HG03521 (cell line): ENCODE data around the gene OR8B4.
"Not testable (repeated sequence)": the region's sequence is repeated elsewhere in the genome, so short reads cannot be mapped to it uniquely, and the experiment has no call there.

Experiments used
- ATAC-seq: cut with Tn5 transposase; IDR thresholded peaks from one replicate; pipeline ENCODE4 v1.9.1; 2021; ENCODE audit warnings: mild to moderate bottlenecking, moderate library complexity; ENCODE audit not compliant: unreplicated experiment

Gene OR8B4, protein sequence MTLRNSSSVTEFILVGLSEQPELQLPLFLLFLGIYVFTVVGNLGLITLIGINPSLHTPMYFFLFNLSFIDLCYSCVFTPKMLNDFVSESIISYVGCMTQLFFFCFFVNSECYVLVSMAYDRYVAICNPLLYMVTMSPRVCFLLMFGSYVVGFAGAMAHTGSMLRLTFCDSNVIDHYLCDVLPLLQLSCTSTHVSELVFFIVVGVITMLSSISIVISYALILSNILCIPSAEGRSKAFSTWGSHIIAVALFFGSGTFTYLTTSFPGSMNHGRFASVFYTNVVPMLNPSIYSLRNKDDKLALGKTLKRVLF

DNA sequence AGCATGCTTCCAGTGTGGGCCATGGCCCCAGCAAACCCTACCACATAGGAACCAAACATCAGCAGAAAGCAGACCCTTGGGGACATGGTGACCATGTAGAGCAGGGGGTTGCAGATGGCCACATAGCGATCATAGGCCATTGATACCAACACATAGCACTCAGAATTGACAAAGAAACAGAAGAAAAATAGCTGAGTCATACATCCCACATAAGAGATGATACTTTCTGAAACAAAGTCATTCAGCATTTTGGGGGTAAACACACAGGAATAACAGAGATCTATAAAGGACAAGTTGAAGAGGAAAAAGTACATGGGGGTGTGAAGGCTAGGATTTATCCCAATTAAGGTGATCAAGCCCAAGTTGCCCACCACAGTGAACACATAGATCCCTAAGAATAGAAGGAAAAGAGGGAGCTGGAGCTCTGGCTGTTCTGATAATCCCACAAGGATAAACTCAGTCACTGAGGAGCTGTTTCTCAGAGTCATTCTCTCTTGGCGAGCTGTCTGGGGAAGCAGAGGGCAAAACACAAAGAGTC is at the start of gene OR8B4:
TSS of gene OR8B4 (minus strand) at position 488 of the 538 bp plus-strand sequence. CDS start at position 488, 0 bp downstream.
- no peak for ATAC-seq

DNA sequence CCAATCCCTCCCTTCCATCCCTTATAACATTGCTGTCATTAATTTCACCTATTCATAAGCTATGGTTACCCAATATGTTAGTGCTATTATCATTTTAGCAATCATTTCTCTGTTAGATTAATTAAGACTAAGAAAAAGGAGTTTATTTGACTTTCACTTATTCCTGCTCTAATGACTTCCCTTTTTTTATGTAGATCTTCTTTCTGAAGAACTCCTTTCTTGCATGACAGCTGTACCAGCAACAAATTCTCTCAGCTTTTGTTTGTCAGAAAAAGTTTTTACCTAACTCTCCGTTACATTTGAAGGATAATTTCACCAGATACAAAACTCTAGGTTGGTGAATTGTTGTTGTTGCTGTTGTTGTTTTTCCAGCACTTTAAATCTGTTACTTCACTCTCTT is 49.4 kb upstream of the OR8B4 start:
- no peak for ATAC-seq

DNA sequence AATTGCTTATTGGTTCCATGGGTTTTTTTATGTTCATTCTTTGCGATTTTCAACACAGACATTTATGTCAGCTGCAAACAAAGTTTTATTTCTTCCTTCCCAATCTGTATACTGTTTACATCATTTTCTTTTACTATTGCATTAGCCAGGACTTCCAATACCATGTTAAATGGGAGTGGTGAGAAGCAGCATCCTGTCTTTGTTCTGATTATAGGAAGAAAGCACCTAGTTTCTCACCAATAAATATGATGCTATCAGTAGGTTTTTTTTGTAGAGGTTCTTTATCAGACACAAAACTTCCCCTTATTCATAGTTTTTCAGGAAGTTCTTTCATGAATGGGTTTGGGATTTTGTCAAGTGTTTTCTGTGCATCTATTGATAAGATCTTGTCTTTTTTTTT is 48.8 kb upstream of the OR8B4 start:
- ATAC-seq, result no peak

DNA sequence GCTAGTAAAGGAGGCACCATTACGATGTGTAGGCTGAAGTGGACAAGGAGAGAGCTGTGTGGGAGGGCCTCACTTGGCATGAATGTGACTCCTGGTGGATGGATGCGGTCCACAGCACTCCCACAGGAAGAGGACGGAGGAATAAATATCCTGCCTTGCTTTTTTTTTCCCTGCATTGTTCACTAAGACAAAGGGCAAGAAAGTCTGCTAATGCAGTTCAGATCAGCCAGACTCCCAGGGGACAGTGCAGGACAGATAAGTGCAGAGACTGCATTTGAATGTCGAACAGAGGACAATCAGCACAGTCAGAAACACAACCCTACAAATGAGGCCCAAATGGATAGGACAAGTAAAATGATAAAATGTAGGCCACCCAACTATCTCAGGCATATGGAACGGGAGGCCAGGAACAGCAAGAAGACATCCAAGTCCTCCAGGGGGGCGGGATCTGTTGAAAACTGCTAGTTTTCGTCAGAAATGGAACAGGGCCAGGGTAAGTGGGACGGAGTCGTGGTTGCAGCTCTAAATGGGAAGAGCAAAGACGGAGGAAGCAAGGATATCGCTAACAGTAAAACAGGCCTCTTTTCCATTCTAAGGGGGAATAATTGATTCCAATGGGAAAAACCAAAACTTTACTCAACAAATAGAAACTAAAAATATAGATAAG is 46.0 kb upstream of the OR8B4 start:
- ATAC-seq, result no peak

DNA sequence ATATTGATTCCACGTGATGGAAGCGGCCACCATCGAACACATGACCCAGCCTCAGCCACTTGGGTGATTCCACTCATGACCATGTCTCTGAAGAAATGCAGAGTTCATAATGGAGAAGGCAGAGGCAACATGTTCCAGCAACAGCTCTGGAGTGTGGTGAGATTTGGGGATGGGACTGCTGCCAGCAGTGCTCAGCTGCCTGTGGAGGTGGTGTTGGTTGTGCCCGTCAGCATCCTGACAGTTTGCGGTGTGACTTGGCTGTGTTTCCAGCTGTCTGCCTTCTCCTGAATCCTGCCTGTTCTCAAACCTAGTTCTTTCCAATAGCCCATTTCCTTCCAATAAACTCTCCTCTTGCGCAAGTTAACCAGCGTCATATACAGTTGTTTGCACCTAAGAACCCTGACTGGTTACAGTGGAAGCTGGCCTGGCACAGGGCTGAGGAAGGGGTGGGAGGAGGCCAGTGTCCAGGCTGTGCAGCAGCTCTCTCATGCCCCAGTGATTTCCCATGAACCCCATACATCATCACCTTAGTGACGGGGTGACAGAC is 42.8 kb upstream of the OR8B4 start:
- ATAC-seq, result no peak

DNA sequence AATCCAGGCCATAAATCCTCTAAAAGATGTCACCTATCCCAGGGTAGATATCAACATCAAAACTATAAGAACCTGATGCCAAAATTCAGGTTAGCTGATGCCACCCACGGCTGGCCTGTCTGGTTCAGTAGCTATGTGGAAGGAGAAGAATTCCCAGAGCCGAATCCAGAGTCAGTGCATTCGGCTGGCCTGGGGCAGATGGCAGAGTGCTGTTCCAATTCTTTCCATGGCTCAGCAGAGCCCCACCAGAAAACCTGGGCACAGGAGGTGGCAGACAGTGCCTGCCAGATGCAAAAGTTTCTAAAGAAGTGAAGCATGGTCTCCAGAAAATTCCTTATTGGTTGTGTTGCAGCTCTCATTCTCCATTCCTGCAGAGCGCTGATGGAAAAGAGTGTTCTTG is 40.7 kb upstream of the OR8B4 start:
- no peak for ATAC-seq

DNA sequence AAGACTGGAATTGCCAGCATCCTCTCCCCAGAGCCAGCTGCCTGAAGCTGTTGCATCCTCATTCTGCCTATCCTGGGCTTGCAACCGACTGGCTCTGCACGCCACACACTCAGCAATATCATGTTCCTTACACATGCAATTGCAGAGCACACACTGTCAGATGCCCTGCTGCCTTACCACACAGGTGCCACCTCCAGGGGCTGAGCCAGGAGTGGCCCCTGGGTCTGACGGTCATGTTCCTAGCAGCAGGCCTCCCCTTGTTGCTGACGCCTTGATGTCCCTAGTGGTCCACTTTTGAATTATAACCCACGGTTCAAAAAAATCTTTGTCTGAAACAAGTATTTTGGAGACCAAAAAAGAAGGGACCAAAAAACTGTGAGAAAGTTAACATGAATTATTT is 39.3 kb upstream of the OR8B4 start:
- ATAC-seq, result no peak

DNA sequence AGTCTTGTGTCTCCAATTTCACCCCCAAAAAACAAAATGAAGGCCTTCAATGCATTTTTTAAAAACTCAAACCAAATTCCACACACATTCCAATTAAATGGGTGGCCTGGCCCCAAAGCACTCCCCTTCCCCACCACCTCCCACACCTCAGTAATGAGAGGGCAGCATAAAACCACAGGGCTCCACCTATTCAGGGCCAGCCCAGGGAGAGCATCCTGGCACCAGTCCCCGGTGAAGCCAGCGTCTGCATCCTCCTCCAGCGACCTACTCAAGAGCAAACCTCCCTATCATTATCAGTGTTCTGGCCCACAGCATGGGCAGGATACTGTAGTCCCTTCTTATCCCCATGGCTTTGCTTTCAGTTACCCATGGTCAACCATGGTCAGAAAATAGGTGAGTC is 38.7 kb upstream of the OR8B4 start:
- ATAC-seq, result no peak

DNA sequence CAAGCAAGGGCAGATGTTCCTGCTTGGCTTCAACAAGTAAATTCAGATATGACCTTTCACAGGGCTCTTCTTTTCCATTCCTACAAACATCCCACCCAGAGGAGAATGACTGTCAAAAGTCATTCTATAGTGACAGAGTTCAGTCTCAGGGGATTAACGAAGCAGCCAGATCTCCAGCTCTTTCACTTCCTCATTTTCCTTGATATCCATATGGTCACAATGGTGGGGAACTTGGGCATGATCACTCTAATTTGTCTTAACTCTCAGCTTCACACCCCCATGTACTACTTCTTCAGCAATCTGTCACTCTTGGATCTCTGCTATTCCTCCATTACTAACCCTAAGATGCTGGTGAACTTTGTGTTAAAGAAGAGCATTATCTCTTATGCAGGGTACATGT is 35.8 kb upstream of the OR8B4 start:
- no peak for ATAC-seq

DNA sequence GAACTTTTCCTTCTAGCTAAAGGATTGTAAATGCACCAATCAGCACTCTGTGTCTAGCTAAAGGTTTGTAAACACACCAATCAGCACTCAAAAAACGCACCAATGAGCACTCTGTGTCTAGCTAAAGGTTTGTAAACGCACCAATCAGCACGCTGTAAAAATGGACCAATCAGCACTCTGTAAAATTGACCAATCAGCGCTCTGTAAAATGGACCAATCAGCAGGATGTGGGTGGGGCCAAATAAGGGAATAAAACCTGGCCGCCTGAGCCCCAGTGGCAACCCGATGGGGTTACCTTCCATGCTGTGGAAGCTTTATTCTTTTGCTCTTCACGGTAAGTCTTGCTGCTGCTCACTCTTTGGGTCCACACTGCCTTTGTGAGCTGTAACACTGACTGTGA is 34.7 kb upstream of the OR8B4 start:
- not testable (repeated sequence) for ATAC-seq

DNA sequence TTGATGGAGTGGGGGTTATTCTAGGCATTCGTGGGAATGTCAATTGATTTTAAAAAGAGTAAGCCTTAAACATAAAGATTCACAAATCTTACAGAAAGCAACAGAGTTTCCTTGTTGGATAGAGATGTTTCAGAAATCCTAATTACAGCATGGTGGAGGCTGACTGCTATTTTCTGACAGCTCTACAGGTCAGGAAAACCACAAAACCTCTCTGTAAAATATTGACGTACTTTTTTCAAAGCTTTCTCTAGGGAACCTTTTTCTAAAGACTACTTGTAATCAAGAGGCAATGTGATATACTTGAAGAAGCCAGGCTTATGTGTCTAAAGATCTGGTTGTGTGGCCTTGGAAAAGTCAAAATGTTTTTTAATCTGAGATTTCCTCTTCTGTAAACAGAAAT is 29.9 kb upstream of the OR8B4 start:
- no peak for ATAC-seq

DNA sequence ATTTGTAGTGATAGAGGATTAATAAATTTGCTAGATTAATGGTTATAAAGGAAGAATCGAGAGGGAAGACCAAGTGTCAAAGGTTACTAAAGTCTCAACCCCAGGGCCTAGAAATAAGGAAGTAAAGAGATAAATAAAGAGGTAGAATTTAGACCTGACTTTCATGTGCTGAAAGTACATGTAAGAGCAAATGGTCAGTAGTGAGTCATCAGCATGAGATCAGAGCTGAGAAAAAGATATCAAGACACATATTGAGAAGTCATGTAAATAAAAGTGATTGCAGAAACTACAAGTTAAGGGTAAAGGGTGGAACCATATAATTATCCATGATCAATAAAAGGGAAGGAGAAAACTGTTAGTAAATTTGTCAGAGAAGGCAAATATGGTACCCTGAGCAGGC is 22.2 kb upstream of the OR8B4 start:
- no peak for ATAC-seq

DNA sequence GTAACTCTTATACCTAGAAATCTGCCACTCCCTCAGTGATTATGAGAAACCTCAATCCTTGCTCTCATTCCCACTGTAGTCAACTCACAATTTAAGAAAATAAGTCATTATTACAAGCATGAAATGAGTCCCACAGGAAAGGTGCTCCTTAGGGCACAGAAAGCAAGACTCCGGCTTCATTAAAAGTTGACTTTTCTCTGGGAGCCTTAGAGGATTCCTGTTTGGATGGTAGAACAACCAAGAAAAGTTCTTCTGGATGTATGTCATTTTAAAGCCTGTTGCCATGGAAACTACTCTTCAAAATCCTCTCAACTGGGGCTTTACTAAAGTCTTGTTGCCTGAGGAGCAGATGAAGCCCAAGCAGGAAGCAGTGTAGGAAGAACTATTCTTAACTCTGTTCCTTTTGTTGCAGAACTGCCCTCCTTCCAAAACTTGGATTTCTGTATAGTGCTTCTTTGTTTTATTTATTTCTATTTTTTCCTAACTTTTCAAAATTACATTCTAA is 21.0 kb upstream of the OR8B4 start, which contains the start of gene OR8B8:
TSS of gene OR8B8 (minus strand) at position 51 of the 505 bp plus-strand sequence. CDS start 4,611 bp downstream, outside the sequence.
- no peak for ATAC-seq

DNA sequence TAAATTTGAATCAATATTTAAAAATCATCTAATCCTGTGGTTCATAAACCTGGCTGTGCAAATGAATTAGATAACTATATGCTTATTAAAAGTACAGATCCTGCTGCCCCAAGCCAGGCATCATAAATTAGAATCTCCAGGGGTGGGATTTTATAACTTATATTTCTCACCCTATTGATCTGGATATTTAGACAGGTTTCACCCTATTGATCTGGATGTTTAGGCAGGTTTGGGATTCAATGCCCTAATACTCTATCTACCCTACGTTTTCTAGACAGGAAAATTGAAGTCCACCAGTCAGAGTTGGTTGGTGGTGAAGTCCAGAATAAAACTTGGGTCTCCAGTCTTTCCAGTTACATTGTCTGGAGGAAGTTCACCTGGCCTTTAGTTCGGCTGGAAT is 18.2 kb upstream of the OR8B4 start:
- ATAC-seq, result no peak

DNA sequence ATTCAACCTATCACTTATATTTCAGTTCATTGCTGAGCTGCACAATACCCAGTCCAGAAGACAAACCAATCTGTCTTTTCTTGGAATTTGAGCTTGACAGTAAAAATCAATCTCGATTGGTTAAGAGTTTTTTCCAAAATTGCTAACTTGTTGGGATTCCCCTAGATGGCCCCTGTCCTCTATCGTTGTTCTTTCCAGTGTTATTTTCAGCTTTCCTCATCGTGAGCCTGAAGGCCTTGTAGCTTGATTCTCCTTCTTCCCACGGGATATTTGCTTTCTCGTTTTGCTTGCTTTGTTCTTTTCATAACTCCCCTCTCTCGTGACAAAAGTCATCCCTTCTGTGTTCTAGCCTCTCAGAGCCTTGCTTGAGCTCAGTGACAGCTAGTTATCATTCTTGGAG is 17.8 kb upstream of the OR8B4 start:
- ATAC-seq, result no peak

DNA sequence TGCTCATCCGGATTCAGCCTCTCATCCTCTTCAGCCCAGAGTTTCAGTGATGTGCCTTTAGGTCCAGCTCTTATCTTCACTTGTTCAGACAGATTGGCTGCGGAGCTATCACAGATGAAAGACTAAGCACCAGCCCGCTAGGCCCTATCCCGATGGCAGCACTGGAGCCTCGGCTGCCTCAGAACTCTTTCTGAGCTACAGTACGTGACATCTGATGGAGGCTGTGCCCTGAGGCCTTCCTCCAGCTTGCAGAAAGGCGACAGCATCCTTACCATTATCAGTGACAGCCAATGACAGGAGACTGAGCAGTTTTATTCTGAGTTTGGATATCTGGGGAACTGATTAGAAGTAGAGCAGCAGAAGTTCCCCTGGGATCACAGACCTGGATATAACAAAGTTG is 16.8 kb upstream of the OR8B4 start:
- ATAC-seq, result no peak

DNA sequence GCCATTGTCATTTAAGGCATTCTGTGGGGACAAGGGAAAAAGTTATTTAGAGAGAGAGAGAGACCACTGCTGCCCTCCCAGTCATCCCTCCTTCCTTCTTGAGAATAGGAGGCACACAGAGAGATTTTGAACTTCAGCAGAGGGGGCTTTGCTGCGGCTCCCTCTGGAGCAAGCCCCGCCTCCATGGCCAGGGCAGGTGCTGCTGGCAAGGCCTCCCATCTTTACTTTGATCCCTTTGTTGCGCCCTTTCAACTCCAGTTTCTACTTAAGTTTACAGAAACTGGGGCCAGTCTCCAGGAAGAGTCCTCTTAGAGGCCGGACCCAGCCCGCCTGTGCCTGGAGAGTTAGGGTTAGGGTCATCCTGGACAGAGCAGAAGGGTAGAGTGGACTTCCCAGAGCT is 16.4 kb upstream of the OR8B4 start:
- no peak for ATAC-seq

DNA sequence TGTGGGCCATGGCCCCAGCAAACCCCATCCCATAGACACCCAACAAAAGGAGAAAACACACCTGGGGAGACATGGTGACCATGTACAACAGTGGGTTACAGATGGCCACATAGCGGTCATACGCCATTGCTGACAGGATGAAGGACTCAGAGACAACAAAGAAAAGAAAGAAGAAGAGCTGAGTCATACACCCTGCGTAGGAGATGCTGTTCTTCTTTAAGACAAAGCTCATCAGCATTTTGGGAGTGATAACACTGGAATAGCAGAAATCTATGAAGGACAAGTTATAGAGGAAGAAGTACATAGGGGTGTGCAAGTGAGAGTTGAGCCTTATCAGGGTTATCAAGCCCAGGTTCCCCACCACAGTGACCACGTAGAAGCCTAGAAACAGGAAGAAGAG is 15.9 kb upstream of the OR8B4 start:
- no peak for ATAC-seq

DNA sequence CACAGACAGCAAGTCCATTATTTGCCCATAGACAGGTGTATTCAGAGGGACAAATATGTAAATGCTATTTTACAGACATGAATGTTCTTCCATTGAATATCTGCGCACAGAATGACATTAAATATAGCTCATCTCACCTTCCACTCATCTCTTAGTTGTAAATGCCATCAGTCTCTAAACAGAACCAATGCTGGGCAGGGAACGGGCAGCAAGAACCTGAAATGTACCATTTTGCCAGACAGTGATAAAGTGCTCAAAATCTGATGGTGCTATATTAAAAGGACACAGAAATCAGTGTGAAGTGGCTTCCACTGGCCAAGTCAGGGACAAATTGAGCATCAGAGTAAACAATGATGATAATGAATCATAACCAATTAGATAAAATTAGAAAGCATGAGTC is 10.0 kb upstream of the OR8B4 start:
- ATAC-seq, result no peak

DNA sequence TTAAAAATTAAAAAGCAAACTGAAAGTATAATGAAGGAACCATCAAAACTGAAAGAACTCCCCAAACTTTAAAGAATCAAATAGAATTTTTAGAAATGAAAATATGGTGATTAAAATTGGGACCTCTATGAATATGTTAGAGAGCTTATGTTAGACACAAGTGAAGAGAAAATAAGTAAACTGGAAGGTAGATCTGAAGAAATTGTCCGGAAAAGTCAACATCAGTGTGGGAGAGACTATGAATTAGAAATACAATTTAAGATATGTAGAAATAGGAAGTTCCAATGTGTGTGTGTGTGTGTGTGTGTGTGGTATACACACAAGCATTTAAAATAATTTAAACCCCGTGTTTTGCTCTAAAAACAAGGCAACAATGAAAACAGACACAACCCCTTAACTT is 4.9 kb upstream of the OR8B4 start:
- ATAC-seq, result no peak

DNA sequence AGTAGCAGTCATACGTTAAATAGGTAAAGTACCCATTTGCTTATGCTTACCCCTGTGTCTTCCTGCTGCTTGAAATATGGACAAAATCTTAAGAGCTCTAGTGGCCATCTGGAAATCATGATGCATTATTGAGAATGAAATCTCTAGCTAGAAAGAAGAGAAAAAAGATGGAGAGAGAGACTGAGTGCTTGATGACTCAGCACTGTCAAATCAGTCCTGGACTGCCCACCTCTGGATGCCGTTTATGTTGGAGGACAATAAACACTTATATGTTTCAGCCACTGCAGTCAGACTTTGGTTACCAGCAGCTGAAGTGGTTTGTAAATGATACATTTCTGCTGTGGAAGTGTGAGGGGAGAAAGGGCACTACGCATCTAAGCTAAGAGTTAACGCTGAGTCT is 3.6 kb downstream of the OR8B4 start:
- no peak for ATAC-seq

DNA sequence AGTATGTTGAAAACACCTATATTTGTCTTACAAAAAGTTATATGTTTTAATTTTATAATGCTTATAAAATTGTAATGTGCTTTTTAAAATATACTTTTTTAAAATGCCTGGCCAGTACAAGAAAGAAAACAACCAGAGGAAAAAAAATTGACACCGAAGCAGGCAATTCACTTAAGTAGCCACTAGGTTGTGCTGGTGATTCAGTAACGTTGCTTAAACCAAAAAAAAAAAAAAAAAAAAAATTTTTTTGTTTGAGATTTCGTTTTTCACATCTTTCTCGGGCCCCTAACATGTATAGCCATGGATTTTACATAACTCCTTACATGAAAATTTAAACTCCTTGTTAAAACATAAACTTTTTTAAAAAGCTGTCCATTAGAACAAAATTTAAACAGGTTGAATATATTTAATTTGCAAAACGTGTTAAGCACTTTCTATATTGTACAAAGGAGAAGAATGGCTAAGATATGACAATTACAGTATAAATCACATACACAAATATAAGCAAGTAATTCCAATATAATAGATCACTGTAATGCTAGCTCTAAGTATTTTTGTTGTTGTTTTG is 9.2 kb downstream of the OR8B4 start:
- no peak for ATAC-seq
